Heart left ventricle (tissue), 16 donors: ENCODE data around the gene NUAK1. TPM values are rescaled to one million over a fixed set of nuclear protein-coding genes. Genes with fewer than 3 reads are reported as not detected.

Experiments
- ATAC-seq, 4 donors: fragments of 200-7000 bp; cut with Tn5 transposase; one replicate each; pipeline ENCODE4 v1.9.1; 2020 to 2022; ENCODE audit warnings: moderate library complexity in 4 of 4, mild to moderate bottlenecking in 3 of 4, moderate number of reproducible peaks in 1 of 4
- DNase-seq, 5 donors: peaks; one replicate each; pipeline ENCODE4 v3.0.0-alpha.2; 2020
- H3K27ac ChIP-seq, 12 donors: fragments of 200-600 bp; sonication (generic) in 4 of 12; one replicate each; pipeline versions ENCODE4 v1.5.0 to v1.8.0; 2016 to 2022; ENCODE audit warnings: mild to moderate bottlenecking in 2 of 12
- H3K27me3 ChIP-seq, 9 donors: fragments of 200-600 bp; sonication (generic) in 2 of 9; one replicate each; pipeline versions ENCODE4 v1.5.1 to v1.8.0; 2016 to 2022; ENCODE audit warnings: mild to moderate bottlenecking in 3 of 9
- H3K36me3 ChIP-seq, 9 donors: fragments of 200-600 bp; sonication (generic) in 2 of 9; one replicate each; pipeline versions ENCODE4 v1.5.0 to v1.8.0; 2018 to 2022; ENCODE audit warnings: mild to moderate bottlenecking in 2 of 9
- H3K4me1 ChIP-seq, 12 donors: fragments of 200-600 bp; sonication (generic) in 4 of 12; one replicate each; pipeline versions ENCODE4 v1.5.0 to v1.8.0; 2016 to 2022; ENCODE audit warnings: mild to moderate bottlenecking in 3 of 12
- H3K4me3 ChIP-seq, 12 donors: fragments of 200-600 bp; sonication (generic) in 4 of 12; one replicate each; pipeline versions ENCODE4 v1.5.0 to v1.8.0; 2017 to 2022; ENCODE audit warnings: mild to moderate bottlenecking in 9 of 12, moderate library complexity in 4 of 12
- H3K9me3 ChIP-seq, 12 donors: fragments of 200-600 bp; sonication (generic) in 4 of 12; one replicate each; pipeline versions ENCODE4 v1.5.0 to v1.8.0; 2016 to 2022; ENCODE audit warnings: mild to moderate bottlenecking in 1 of 12
- POLR2A ChIP-seq, 2 donors: fragments of 450-650 bp; IDR thresholded peaks; one replicate each; pipeline ENCODE4 v1.6.1; 2017; ENCODE audit warnings: antibody characterized with exemption in 2 of 2, mild to moderate bottlenecking in 2 of 2, moderate library complexity in 2 of 2
- WGBS, 4 donors: extraction: QIAGEN DNeasy Blood & Tissue Kit in 2 of 4; methylation state at CpG; one replicate each; pipeline versions ENCODE4 v1.1.5 to v1.1.7; 2013 to 2018; 5-methylcytosine and 5-hydroxymethylcytosine counted together
- intact Hi-C, 10 donors: fragments of 100-400 bp; cut with DNase I; formaldehyde crosslinking; loops; one replicate each; pipeline versions ENCODE4 v1.11.1 to v1.14.2; 2022
- polyA plus RNA-seq, 2 donors: library from polyadenylated mRNA; stranded (reverse); fragments of 200-250 nt; gene quantifications; one replicate each; pipeline ENCODE4 v1.2.3, GENCODE V29; 2013
- total RNA-seq, 9 donors: library from RNA; depleted of rRNA in 2 of 9; stranded (reverse); fragments of >200 nt in 2 of 9; fragmentation: NEBNext Ultra II Directional in 3 of 9; extraction: Animal tissue kit (Norgen Biotek cat#: 25700) in 3 of 9; gene quantifications; one replicate each; pipeline versions ENCODE4 v1.1.0 to v1.2.4, GENCODE V29; 2016 to 2023
- TF ChIP-seq, protein P1 (sequence below), 12 donors: fragments of 200-600 bp; sonication (generic) in 4 of 12; IDR thresholded peaks; one replicate each; pipeline versions ENCODE4 v1.5.0 to v1.8.0; 2018 to 2022; ENCODE audit warnings: antibody characterized with exemption in 12 of 12, mild to moderate bottlenecking in 5 of 12
- donor health status: ischemic (EF 13 %, LVEDD 7.1; RV severe dilation, severe dysfunction).
- donor health status: healthy with polysubstance abuse.
- donor health status: DM: no; HTN: yes; CAD: no.
- donor health status: DM: no; HTN: no; CAD: no.
- donor health status: ischemic (EF 25% LVEDD 6.9; RV normal size, moderate dysfunction).
- donor health status: ischemic (EF 25% LVEDD 5.7; RV mildly dilated, moderate dysfunction).
- donor health status: healthy.
- donor health status: DM: yes; HTN: yes; CAD: no.
- donor health status: ischemic (EF 35%, LVEDD 5.7; RV mildly dilated, moderate dysfunction).
- donor health status: nonischemic (EF 11% LVEDD 7.7; RV severe dilation, severe dysfunction).
- donor health status: DM: yes; HTN: yes; CAD: no.
- donor health status: PGD.
- donor health status: ischemic (EF 29% LVEDD 5.4; RV normal size, mild dysfunction).
- donor health status: nonischemic (EF 23%, LVEDD 6.1; RV moderate dilation, normal function).

The NUAK1 gene
- total and polyA plus RNA-seq, 11 donors: 10.5 to 50.7 (median 39.4) TPM

DNA sequence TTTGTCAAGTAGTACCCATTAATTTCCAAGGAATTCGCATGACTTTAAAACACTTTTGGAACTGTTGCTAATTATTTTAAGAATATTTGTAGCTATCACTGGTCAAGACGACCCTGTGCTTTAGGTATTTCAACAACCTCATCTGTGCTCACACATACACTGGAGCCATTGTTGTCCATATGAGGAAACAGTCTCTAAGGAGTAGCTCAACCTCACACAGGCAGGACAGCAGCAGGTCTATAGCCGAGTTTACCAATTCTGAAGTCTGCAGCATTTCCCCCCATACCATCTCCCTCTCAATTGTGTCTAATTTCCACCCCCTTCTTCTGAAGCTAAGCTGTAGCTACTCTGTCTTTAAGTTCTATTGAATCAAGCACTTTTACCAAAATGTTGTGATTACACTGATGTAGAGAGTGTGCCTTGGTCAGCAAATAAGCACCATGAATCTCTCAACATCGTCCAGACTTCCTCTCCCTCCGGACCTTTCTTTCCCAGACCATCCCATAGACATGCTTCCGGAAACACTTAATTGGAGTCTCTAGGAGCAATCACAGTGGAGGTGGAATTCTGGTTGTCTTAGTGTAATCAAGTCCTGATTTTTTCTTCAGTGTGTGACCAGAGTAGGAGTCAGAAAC, 48.5 kb upstream of the NUAK1 start:
- no peak for ATAC-seq
- Histone ChIP-seq H3K27ac (no peak overlapping the region), H3K4me3 (no peak overlapping the region), H3K9me3 (no peaks in the 10 kb centered on the region), H3K36me3 (no peaks in the 10 kb centered on the region), H3K4me1 (peaks cover 0 to 4% (median 0%) of the 10 kb centered on the region in 12 donors), H3K27me3 (no peaks in the 10 kb centered on the region)
- DNase-seq: no peak
- intact Hi-C loops: no loop called here
- no peak for TF ChIP-seq POLR2A (IDR thresholded peaks at IDR 0.05)
- TF ChIP-seq, protein P1, sequence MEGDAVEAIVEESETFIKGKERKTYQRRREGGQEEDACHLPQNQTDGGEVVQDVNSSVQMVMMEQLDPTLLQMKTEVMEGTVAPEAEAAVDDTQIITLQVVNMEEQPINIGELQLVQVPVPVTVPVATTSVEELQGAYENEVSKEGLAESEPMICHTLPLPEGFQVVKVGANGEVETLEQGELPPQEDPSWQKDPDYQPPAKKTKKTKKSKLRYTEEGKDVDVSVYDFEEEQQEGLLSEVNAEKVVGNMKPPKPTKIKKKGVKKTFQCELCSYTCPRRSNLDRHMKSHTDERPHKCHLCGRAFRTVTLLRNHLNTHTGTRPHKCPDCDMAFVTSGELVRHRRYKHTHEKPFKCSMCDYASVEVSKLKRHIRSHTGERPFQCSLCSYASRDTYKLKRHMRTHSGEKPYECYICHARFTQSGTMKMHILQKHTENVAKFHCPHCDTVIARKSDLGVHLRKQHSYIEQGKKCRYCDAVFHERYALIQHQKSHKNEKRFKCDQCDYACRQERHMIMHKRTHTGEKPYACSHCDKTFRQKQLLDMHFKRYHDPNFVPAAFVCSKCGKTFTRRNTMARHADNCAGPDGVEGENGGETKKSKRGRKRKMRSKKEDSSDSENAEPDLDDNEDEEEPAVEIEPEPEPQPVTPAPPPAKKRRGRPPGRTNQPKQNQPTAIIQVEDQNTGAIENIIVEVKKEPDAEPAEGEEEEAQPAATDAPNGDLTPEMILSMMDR (IDR thresholded peaks at IDR 0.05): no peak
- WGBS, 4 donors: 52 to 60% (median 59%) methylated on average over 6 of the region's 6 CpGs

DNA sequence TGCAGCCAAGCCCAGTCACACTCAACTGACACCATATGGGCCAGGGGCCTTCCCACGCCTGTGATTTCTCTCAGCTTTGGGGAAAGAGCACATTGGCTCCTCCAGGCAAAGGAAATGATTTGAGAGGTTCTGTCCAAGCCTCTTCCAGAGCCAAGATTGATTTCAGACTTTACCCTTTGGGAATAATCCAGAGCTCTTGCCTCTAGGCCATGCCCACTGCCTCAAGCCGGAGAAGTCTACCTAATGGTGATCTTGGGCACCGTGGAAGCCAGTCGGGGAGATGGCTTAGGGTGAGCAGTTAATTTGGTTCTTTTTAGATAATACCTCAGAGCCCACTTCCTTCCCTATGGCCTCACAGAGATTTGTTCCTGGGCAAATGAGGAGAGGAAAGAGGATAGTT, 45.0 kb upstream of the NUAK1 start:
- TF ChIP-seq POLR2A (IDR thresholded peaks at IDR 0.05): no peak
- TF ChIP-seq, protein P1 (IDR thresholded peaks at IDR 0.05): no peak
- Histone ChIP-seq H3K4me3 (no peak overlapping the region), H3K27me3 (no peaks in the 10 kb centered on the region), H3K36me3 (no peaks in the 10 kb centered on the region), H3K4me1 (peaks cover 0 to 11% (median 0%) of the 10 kb centered on the region in 12 donors), H3K27ac (no peak overlapping the region), H3K9me3 (no peaks in the 10 kb centered on the region)
- WGBS, 4 donors: 90 to 95% (median 94%) methylated on average over 4 of the region's 4 CpGs
- ATAC-seq (no peak), DNase-seq (no peak)
- intact Hi-C loops: no loop called here

DNA sequence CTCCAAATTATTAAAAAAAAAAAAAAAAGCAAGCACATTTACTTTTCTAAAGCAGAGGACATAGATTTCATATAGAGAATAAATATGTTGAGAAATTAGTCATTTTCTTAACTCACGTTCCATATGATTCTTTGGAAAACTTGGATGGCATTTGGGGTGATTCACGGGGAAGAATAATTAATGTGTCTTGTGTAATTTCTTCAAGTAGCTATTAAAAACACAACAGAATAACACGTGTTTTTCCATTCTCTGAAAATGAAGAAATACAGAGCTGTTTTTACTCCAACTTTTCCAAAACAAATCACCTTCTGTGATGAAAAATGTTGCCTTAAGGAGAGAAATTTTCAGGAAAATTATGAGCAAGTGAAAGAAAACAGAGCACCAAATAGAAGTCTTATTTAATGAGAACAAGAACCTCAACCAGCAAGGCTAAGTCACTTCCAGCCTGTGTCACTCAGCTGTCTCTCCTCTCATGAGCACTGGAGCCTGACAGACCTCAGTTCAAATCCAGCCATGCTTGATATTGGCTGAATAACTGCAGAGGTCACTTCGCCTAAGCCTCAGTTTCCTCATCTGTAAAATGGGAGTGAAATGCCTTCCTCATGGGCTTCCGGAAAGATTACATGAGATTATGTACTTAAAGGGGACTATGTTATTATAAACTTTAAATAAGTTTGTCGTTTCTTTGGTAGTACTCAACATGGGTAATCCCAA, 42.8 kb upstream of the NUAK1 start:
- Histone ChIP-seq H3K4me1 (peaks cover 0 to 25% (median 2%) of the 10 kb centered on the region in 12 donors), H3K27me3 (no peaks in the 10 kb centered on the region), H3K4me3 (no peak overlapping the region), H3K36me3 (no peaks in the 10 kb centered on the region), H3K9me3 (no peaks in the 10 kb centered on the region), H3K27ac (no peak overlapping the region)
- TF ChIP-seq, protein P1 (IDR thresholded peaks at IDR 0.05): no peak
- TF ChIP-seq POLR2A (IDR thresholded peaks at IDR 0.05): no peak
- ATAC-seq: no peak
- no peak for DNase-seq
- WGBS, 4 donors: 86 to 94% (median 92%) methylated on average over 6 of the region's 6 CpGs
- intact Hi-C loops: no loop called here

DNA sequence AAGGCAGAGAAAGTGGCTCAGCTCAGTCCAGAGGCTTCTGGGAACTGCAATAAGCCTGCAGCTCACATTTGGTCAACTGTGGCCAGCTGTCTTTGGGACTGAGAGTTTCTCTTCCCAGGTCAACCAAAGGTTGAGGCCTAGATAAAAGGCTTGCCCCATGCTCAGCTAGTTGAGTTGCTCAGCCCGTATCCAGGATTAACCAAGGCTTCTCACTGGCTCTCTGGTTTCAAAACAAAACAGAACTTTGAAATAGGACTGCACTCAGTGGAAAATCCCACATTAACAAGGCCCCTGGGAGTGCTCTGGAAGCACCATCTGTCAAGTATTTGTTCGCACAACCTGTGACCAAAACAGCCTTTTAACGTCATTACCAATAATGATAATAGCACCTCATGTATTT, 40.3 kb upstream of the NUAK1 start:
- ATAC-seq (peak; percentile 62 to 82 (median 72)), DNase-seq (peak in 2 of 5 donors; percentile 49)
- Histone ChIP-seq H3K9me3 (no peaks in the 10 kb centered on the region), H3K36me3 (no peaks in the 10 kb centered on the region), H3K27me3 (no peaks in the 10 kb centered on the region), H3K27ac (peak overlapping the region in 10 of 12 donors; percentile 3 to 67 (median 36)), H3K4me3 (no peak overlapping the region), H3K4me1 (peaks cover 0 to 25% (median 2%) of the 10 kb centered on the region in 12 donors)
- intact Hi-C loops: no loop called here
- no peak for TF ChIP-seq POLR2A (IDR thresholded peaks at IDR 0.05)
- TF ChIP-seq, protein P1 (IDR thresholded peaks at IDR 0.05): no peak
- WGBS, 4 donors: 53 to 70% (median 64%) methylated on average over 3 of the region's 3 CpGs
